NT2/D1 (cell line): Measurements from ENCODE around the gene RASAL2.

ENCODE experiments used
- SUZ12 ChIP-seq: IDR thresholded peaks from 2 replicates; pipeline ENCODE4 v1.6.1; 2011; ENCODE audit not compliant: insufficient read length, insufficient read depth; ENCODE audit errors: extremely low read depth
- YY1 ChIP-seq: IDR thresholded peaks from 2 replicates; pipeline ENCODE4 v1.6.1; 2011; ENCODE audit not compliant: insufficient read length, insufficient read depth
- ZNF274 ChIP-seq: IDR thresholded peaks from 2 replicates; pipeline ENCODE4 v1.6.1; 2011; ENCODE audit warnings: mild to moderate bottlenecking, low read depth, low read length

DNA sequence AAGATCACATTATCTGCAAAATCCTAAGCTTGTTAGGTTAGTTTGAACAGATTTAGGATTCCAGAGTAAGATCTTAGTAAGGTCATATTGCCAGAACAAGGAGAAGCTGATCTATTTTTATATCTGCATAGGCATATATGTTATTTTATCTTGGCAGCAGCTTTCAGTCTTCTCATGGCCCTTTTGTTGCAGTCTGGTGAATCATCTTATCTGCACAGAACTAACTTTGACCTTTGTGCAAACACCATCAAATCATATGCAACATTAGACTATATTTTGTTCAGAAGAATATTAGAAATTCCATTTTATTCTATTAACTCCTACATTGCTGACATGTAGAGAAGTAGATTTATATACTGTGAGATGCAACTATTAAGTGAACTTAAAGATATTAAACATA is 295.5 kb downstream of the RASAL2 start:
- TF ChIP-seq YY1 = no peak
- no peak for TF ChIP-seq ZNF274
- TF ChIP-seq SUZ12 = no peak
